ENCODE measurements around the gene MLH3. TPM values are rescaled to one million over a fixed set of nuclear protein-coding genes. Genes with fewer than 3 reads are reported as not detected.

The MLH3 gene
- polyA plus RNA-seq, 1 of the 3 experiments (the other 2 are of a cell fraction): 3.8 TPM

DNA sequence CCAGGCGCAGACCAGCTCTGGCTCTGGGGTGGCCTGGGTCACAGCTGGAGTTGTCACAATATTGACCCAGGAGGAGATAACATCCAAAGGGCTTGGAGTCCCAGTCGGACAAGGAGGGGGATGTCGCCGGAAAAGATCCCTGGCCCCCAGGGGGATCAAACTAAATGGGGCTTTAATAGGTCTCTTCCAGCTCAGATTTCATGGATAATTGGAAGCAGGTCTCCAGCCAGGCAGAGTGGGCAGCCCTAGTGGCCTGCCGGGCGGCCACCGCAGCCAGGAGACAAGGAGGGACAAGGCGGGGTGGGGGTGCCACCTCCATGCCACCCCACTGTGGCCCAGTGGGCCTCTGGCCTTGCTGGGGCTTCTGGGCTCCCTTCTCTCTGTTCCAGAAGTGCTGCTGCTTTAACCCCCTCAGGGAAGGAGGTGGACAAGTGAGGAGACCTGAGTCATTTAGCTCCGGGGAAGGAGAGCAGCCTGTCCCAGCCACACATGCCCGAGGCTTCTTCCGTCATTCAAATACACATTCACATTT lies 72.8 kb downstream of the MLH3 start (continued):
- TF ChIP-seq, protein P1, sequence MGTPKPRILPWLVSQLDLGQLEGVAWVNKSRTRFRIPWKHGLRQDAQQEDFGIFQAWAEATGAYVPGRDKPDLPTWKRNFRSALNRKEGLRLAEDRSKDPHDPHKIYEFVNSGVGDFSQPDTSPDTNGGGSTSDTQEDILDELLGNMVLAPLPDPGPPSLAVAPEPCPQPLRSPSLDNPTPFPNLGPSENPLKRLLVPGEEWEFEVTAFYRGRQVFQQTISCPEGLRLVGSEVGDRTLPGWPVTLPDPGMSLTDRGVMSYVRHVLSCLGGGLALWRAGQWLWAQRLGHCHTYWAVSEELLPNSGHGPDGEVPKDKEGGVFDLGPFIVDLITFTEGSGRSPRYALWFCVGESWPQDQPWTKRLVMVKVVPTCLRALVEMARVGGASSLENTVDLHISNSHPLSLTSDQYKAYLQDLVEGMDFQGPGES (IDR thresholded peaks at IDR 0.05; ENCODE audit: low read depth, low read length): no peak
- TF ChIP-seq TCF12 (IDR thresholded peaks at IDR 0.05) (peak; percentile 50; the same call in 1 of the 2 replicates), GATA2 (CRISPR knock-in tag; IDR thresholded peaks at IDR 0.05) (peak; percentile 97), NRF1 (IDR thresholded peaks at IDR 0.05; ENCODE audit: low read depth, low read length) (no peak), MXI1 (IDR thresholded peaks at IDR 0.05; ENCODE audit: low read depth, low read length) (peak; percentile 36; the same call in 1 of the 2 replicates), MEF2A (IDR thresholded peaks at IDR 0.05; ENCODE audit: borderline replicate concordance, low read depth) (no peak), JUND (IDR thresholded peaks at IDR 0.05) (no peak), RFX5 (IDR thresholded peaks at IDR 0.05; ENCODE audit: low read length) (no peak), RCOR1 (IDR thresholded peaks at IDR 0.05; ENCODE audit: low read length) (peak; percentile 92), RXRA (IDR thresholded peaks at IDR 0.05; ENCODE audit: borderline replicate concordance, low read depth) (no peak), ELF1 (IDR thresholded peaks at IDR 0.05) (no peak), POLR2AphosphoS5 (IDR thresholded peaks at IDR 0.05; ENCODE audit: low read depth, low read length) (no peak), EP300 (IDR thresholded peaks at IDR 0.05; ENCODE audit: borderline replicate concordance in 1 of 2, low read depth in 1 of 2, low read length in 1 of 2) (peak in 1 of 2 experiments; percentile 91; a peak in 2 of 4 replicates), NFIC (IDR thresholded peaks at IDR 0.05; ENCODE audit: borderline replicate concordance) (no peak)
- TF ChIP-seq, protein P2, sequence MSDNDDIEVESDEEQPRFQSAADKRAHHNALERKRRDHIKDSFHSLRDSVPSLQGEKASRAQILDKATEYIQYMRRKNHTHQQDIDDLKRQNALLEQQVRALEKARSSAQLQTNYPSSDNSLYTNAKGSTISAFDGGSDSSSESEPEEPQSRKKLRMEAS (IDR thresholded peaks at IDR 0.05; ENCODE audit: low read depth): no peak
- TF ChIP-seq, protein P3, sequence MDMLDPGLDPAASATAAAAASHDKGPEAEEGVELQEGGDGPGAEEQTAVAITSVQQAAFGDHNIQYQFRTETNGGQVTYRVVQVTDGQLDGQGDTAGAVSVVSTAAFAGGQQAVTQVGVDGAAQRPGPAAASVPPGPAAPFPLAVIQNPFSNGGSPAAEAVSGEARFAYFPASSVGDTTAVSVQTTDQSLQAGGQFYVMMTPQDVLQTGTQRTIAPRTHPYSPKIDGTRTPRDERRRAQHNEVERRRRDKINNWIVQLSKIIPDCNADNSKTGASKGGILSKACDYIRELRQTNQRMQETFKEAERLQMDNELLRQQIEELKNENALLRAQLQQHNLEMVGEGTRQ (IDR thresholded peaks at IDR 0.05; ENCODE audit: borderline replicate concordance, low read depth, low read length): no peak
- TF ChIP-seq, protein P4, sequence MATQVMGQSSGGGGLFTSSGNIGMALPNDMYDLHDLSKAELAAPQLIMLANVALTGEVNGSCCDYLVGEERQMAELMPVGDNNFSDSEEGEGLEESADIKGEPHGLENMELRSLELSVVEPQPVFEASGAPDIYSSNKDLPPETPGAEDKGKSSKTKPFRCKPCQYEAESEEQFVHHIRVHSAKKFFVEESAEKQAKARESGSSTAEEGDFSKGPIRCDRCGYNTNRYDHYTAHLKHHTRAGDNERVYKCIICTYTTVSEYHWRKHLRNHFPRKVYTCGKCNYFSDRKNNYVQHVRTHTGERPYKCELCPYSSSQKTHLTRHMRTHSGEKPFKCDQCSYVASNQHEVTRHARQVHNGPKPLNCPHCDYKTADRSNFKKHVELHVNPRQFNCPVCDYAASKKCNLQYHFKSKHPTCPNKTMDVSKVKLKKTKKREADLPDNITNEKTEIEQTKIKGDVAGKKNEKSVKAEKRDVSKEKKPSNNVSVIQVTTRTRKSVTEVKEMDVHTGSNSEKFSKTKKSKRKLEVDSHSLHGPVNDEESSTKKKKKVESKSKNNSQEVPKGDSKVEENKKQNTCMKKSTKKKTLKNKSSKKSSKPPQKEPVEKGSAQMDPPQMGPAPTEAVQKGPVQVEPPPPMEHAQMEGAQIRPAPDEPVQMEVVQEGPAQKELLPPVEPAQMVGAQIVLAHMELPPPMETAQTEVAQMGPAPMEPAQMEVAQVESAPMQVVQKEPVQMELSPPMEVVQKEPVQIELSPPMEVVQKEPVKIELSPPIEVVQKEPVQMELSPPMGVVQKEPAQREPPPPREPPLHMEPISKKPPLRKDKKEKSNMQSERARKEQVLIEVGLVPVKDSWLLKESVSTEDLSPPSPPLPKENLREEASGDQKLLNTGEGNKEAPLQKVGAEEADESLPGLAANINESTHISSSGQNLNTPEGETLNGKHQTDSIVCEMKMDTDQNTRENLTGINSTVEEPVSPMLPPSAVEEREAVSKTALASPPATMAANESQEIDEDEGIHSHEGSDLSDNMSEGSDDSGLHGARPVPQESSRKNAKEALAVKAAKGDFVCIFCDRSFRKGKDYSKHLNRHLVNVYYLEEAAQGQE (IDR thresholded peaks at IDR 0.05; ENCODE audit: low read depth, low read length): no peak

Data from SK-N-SH (cell line).